GM21529 (cell line): ENCODE data around the gene SNX27.

Source experiments
- ATAC-seq: cut with Tn5 transposase; IDR thresholded peaks from one replicate; pipeline ENCODE4 v1.9.1; 2021; ENCODE audit not compliant: unreplicated experiment

SNX27 gene

GRCh38 chr1:151703813-151704212 lies 92.0 kb downstream of the SNX27 start:
- ATAC-seq = no peak

- no peak for ATAC-seq
These were observed 92.4 kb downstream of the SNX27 start for GRCh38 chr1:151704246-151704645.

- ATAC-seq = no peak
These were observed 93.3 kb downstream of the SNX27 start for GRCh38 chr1:151705146-151705545.

- no peak for ATAC-seq
These were observed 94.1 kb downstream of the SNX27 start for GRCh38 chr1:151705753-151706463.

- ATAC-seq = no peak
These were observed 94.9 kb downstream of the SNX27 start for GRCh38 chr1:151706464-151707415.

- no peak for ATAC-seq
These were observed 95.8 kb downstream of the SNX27 start for GRCh38 chr1:151707541-151708065.

- no peak for ATAC-seq
These were observed 97.0 kb downstream of the SNX27 start for GRCh38 chr1:151708891-151709290.

GRCh38 chr1:151710187-151710840 lies 98.5 kb downstream of the SNX27 start:
- ATAC-seq = no peak

GRCh38 chr1:151711044-151711800 lies 99.4 kb downstream of the SNX27 start:
- ATAC-seq = no peak

GRCh38 chr1:151711951-151712350 lies 100.1 kb downstream of the SNX27 start:
- ATAC-seq = no peak

- no peak for ATAC-seq
These were observed 101.2 kb downstream of the SNX27 start for GRCh38 chr1:151713044-151713443.

- no peak for ATAC-seq
These were observed 102.0 kb downstream of the SNX27 start for GRCh38 chr1:151713874-151714273.

GRCh38 chr1:151714820-151715725 lies 103.2 kb downstream of the SNX27 start:
- ATAC-seq = no peak

GRCh38 chr1:151715726-151716404 lies 104.0 kb downstream of the SNX27 start:
- no peak for ATAC-seq

- no peak for ATAC-seq
These were observed 104.5 kb downstream of the SNX27 start for GRCh38 chr1:151716405-151716762.

GRCh38 chr1:151716771-151717631 lies 105.2 kb downstream of the SNX27 start, which contains the start of gene CELF3:
CELF3 (minus strand) TSS chr1:151716803; CDS start chr1:151716020, 783 bp downstream.
- ATAC-seq = no peak

- ATAC-seq = no peak
These were observed 106.2 kb downstream of the SNX27 start for GRCh38 chr1:151718011-151718431.

- ATAC-seq = no peak
These were observed 106.8 kb downstream of the SNX27 start for GRCh38 chr1:151718666-151719065.
